ENCODE results near the gene KRTAP12-1. TPM values are rescaled to one million over a fixed set of nuclear protein-coding genes. Genes with fewer than 3 reads are reported as not detected.

Gene KRTAP12-1
- total and polyA plus RNA-seq, 2 experiments from 2014 or later, result not detected

DNA sequence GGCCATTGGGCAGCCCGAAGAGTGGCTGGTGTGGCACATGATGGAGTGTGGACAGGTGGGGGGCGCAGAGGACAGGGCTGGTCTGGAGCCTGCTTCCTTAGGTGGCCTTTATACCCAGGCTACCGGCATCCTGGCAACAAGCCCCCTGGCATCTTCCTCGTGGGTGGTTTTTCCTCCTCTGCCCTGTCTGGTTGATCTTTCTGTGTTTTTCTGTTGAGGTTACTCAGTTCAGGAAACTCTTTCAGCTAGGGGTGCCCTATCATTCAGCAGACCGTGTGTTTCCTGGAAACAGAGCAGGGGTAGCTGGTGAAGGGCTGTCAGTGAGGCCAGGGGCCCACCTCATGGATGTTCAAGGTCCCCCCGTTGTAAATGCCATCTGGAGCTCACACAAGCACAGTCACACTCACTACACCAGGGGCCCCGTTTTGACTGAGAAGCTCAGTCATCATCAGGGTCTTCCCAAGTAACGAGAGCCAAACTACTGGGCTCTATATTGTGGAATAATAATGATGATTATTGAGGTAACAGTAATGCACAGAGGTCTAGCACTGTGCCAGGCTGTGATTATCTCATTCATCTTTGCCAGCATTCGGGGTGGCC lies 27.3 kb downstream of the KRTAP12-1 start, which contains the start of gene KRTAP12-4:
KRTAP12-4 (minus strand) TSS at position 84 of the 600 bp plus-strand sequence; CDS start at position 39, 45 bp downstream.
- H3K9me2 ChIP-seq (replicated peaks; ENCODE audit: insufficient read depth), result no peaks in the 10 kb centered on the region
- H3K4me1 ChIP-seq (ENCODE audit: insufficient read depth), result no peaks in the 10 kb centered on the region
- TF ChIP-seq CTCF (IDR thresholded peaks at IDR 0.05; ENCODE audit: poor library complexity), result no peak
- no peak for TF ChIP-seq EZH2phosphoT487 (IDR thresholded peaks at IDR 0.05; ENCODE audit: low read depth, severe bottlenecking, unreplicated experiment)
- TF ChIP-seq EZH2 (IDR thresholded peaks at IDR 0.05; ENCODE audit: borderline replicate concordance), result no peak
- no peaks in the 10 kb centered on the region for H3K9me3 ChIP-seq (ENCODE audit: low read depth)
- whole genome bisulfite sequencing (ENCODE audit: low lambda C conversion rate, missing lambda C conversion rate), result 84% methylated on average over 8 of the region's 9 CpGs
- H3K27me3 ChIP-seq, result no peaks in the 10 kb centered on the region
- H3K4me2 ChIP-seq, result no peak within 1 kb of the TSS
- no peak for DNase-seq (ENCODE audit: low spot score)
- H3K27ac ChIP-seq, result no peak within 1 kb of the TSS
- H2AFZ ChIP-seq, result no peak within 1 kb of the TSS
- H3K36me3 ChIP-seq (replicated peaks; ENCODE audit: insufficient read depth, low read depth), result no peaks in the 10 kb centered on the region
- no peak within 1 kb of the TSS for H3K4me3 ChIP-seq
- no peaks in the 10 kb centered on the region for H3K79me2 ChIP-seq
- H4K20me1 ChIP-seq (ENCODE audit: insufficient read depth, poor library complexity, severe bottlenecking), result no peaks in the 10 kb centered on the region

DNA sequence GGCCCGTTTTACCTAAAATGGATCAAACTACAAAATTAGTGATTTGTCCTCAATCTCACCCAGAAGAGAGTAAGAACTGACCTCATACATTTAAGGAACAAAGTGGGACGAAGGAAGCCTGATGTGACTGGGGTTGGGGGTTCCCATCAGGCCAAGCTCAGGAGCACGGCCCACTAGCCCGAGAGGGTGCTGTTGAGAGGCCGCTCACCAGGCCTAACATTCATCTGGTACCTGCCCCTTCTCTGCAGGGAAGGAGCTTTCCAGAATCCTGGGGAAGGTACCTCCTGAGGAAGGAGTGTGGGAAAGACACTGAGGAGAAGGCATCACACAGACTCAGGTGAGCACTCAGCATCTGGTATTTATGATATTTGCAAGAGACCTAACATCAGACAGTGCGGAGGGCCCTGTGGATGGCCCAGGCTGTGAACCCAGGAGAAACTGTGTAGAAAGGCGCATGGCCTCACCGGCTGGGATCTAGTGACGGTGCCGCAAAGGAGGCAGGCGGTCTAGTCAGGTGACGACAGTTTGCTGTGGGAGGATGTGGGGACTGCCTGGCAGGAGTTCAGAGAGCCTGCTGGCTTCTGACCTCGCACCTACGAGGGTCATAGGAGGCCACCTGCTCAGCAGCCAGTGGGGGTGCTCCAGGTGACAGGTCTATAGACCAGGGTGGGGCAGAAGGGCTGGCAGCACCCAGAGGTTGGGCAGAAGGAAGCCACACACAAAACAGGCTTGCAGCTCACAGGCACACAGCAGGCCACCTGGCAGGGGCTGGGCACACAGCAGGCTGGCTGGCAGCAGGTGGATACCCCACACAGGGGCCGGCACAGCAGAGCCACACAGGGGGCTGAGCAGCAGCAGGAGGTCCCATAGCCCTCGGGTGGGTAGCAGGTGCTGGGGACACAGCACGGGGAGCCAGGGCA lies 28.0 kb downstream of the KRTAP12-1 start:
- Histone ChIP-seq H3K27me3 (no peaks in the 10 kb centered on the region), H2AFZ (no peak overlapping the region), H3K27ac (no peak overlapping the region), H3K4me2 (no peak overlapping the region), H3K9me3 (ENCODE audit: low read depth) (no peaks in the 10 kb centered on the region), H3K9me2 (replicated peaks; ENCODE audit: insufficient read depth) (no peaks in the 10 kb centered on the region), H4K20me1 (ENCODE audit: insufficient read depth, poor library complexity, severe bottlenecking) (no peaks in the 10 kb centered on the region), H3K4me1 (ENCODE audit: insufficient read depth) (no peaks in the 10 kb centered on the region), H3K36me3 (replicated peaks; ENCODE audit: insufficient read depth, low read depth) (no peaks in the 10 kb centered on the region), H3K4me3 (no peak overlapping the region), H3K79me2 (no peaks in the 10 kb centered on the region)
- TF ChIP-seq EZH2phosphoT487 (IDR thresholded peaks at IDR 0.05; ENCODE audit: low read depth, severe bottlenecking, unreplicated experiment) (no peak), CTCF (IDR thresholded peaks at IDR 0.05; ENCODE audit: poor library complexity) (no peak), EZH2 (IDR thresholded peaks at IDR 0.05; ENCODE audit: borderline replicate concordance) (no peak)
- 92% methylated on average over 17 of the region's 17 CpGs for WGBS (ENCODE audit: low lambda C conversion rate, missing lambda C conversion rate)
- no peak for DNase-seq (ENCODE audit: low spot score)

DNA sequence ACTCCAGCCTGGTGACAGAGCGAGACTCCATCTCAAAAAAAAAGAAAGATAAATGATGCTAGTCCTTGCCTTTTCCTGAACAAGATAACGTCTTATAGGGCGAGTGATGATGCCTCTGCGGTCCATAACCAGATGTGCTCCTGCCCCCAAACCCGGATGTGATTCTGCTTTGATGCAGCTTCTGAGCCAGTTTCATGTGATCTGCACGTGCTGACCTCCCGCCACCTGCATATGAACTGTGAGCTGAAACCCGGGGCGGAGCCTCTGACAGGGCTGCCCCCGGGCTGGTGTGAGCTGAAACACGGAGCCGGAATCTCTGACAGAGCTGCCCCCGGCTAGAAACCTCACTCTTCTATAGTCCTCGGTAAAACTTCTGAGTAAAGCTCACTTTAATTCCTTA lies 28.8 kb downstream of the KRTAP12-1 start:
- H3K9me3 ChIP-seq (ENCODE audit: low read depth), result no peaks in the 10 kb centered on the region
- H3K27me3 ChIP-seq, result no peaks in the 10 kb centered on the region
- no peak for DNase-seq (ENCODE audit: low spot score)
- no peaks in the 10 kb centered on the region for H3K79me2 ChIP-seq
- no peaks in the 10 kb centered on the region for H3K36me3 ChIP-seq (replicated peaks; ENCODE audit: insufficient read depth, low read depth)
- TF ChIP-seq CTCF (IDR thresholded peaks at IDR 0.05; ENCODE audit: poor library complexity) (no peak), EZH2 (IDR thresholded peaks at IDR 0.05; ENCODE audit: borderline replicate concordance) (no peak), EZH2phosphoT487 (IDR thresholded peaks at IDR 0.05; ENCODE audit: low read depth, severe bottlenecking, unreplicated experiment) (no peak)
- no peak overlapping the region for H3K4me3 ChIP-seq
- H4K20me1 ChIP-seq (ENCODE audit: insufficient read depth, poor library complexity, severe bottlenecking), result no peaks in the 10 kb centered on the region
- H3K9me2 ChIP-seq (replicated peaks; ENCODE audit: insufficient read depth), result no peaks in the 10 kb centered on the region
- H3K4me1 ChIP-seq (ENCODE audit: insufficient read depth), result no peaks in the 10 kb centered on the region
- no peak overlapping the region for H3K4me2 ChIP-seq
- no peak overlapping the region for H2AFZ ChIP-seq
- H3K27ac ChIP-seq, result no peak overlapping the region
- 71% methylated on average over 14 of the region's 14 CpGs for WGBS (ENCODE audit: low lambda C conversion rate, missing lambda C conversion rate)
